NAMALWA (cell line): ENCODE results near the gene APOBEC3G.
A peak's percentile ranks its signal among the peaks of the same experiment; 100 is the strongest.
"Not testable (repeated sequence)": the region's sequence is repeated elsewhere in the genome, so short reads cannot be mapped to it uniquely, and the experiment has no call there.

Source experiments
- DNase-seq: peaks from one replicate; pipeline ENCODE4 v3.0.0-alpha.2; 2015; ENCODE audit warnings: low spot score

Gene APOBEC3G

GRCh38 chr22:39077026-39077840 is at the start of gene APOBEC3G:
TSS of gene APOBEC3G (plus strand) at chr22:39077275. CDS start at chr22:39077362, 87 bp downstream.
- peak; percentile 60 for DNase-seq

DNA sequence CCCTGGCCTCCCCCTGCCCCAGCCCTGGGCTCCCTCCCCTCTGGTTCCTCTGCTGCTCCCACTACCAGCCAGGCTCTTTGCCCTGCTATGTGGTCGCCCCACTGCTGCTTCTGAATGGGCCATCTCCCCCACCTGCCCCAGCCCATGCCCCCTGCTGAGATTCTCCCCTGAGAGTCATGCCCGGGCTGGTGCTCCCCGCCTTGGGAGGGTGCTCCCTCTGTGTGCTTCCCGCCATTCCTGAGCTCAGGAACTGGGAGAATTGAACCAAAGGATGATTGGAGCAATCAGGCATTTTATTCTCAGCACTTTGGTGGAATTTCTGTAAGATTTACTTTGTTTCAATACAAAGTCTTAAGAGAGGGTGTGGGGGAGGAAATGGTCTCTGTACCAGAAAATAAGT is 49.4 kb upstream of the APOBEC3G start:
- DNase-seq, result no peak

- no peak for DNase-seq
Observed at GRCh38 chr22:39028281-39028680, 48.8 kb upstream of the APOBEC3G start.

DNA sequence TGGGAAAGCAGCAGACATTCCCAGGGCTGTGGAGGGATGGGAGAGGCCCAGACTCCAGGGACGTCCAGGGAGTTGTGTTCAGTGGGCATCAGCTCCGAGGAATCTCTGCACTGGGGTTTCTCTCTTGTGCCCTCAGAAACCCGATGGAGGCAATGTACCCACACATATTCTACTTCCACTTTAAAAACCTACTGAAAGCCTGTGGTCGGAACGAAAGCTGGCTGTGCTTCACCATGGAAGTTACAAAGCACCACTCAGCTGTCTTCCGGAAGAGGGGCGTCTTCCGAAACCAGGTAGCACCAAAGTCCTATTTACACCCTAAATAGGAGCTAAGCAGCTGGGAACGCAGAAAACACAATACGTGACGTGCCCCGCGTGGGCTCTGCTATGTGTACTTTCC is 47.8 kb upstream of the APOBEC3G start:
- DNase-seq, result no peak

GRCh38 chr22:39030705-39031104 is 46.4 kb upstream of the APOBEC3G start:
- DNase-seq, result no peak

DNA sequence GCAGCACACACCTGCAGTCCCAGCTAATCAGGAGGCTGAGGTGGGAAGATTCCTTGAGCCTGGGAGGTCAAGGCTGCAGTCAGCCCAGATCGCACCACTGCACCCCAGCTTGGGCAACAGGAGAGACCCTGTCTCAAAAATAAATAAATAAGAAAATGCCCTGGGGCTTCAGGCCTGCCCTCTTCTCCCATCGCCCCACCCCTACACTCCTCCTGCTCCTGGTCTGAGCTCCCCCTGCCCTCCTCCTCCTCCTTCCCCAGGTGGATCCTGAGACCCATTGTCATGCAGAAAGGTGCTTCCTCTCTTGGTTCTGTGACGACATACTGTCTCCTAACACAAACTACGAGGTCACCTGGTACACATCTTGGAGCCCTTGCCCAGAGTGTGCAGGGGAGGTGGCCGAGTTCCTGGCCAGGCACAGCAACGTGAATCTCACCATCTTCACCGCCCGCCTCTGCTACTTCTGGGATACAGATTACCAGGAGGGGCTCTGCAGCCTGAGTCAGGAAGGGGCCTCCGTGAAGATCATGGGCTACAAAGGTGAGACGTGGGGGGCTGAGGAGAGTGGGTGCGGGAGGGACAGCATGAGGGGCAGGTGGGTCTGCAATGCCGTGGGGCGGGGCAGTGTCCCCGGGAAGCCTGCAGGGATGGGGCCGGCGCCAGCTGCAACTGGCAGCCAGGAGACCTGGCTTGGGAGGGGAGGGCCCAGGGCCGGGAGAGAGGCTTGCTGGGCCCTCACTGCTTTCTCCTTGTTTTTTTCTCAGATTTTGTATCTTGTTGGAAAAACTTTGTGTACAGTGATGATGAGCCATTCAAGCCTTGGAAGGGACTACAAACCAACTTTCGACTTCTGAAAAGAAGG is 45.4 kb upstream of the APOBEC3G start:
- DNase-seq, result not testable (repeated sequence)

DNA sequence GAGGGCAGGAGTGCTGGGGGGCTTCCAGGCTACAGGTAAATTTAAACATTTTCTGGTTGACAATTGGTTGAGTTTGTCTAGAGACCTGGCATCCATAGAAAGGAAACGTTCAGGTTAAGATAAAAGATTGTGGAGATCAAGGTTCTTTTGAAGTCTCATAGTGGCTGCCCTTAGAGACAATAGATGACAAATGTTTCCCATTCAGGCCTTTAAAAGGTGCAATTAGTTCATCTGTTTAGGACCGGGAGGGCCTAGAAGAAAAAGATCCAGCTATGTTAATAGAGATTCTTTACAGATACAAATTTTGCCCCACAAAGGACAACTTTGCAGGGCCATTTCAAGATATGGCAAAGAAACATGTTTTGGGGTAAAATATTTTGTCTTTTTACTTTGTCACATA is 40.0 kb upstream of the APOBEC3G start:
- not testable (repeated sequence) for DNase-seq

GRCh38 chr22:39039306-39040126 is 37.6 kb upstream of the APOBEC3G start:
- DNase-seq, result peak; percentile 17

DNA sequence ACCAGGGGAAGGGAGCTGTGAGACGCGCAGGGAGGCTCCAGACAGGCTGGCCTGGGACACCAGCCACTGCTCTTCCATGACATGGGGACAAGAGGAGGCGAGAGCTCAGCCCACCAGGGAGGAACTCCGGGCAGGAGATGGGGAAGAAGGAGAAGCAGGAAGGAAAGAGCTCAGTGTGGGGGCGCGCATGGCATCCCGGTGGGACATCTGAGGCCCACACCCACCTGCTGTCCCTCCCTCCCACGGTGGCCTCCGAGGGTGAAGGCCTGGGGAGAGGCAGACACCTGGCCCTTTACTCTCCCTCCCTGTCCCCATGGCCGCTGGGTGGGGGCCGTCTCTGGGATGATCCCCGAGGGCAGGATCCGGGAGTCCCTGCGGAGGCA is 36.9 kb upstream of the APOBEC3G start:
- not testable (repeated sequence) for DNase-seq

DNA sequence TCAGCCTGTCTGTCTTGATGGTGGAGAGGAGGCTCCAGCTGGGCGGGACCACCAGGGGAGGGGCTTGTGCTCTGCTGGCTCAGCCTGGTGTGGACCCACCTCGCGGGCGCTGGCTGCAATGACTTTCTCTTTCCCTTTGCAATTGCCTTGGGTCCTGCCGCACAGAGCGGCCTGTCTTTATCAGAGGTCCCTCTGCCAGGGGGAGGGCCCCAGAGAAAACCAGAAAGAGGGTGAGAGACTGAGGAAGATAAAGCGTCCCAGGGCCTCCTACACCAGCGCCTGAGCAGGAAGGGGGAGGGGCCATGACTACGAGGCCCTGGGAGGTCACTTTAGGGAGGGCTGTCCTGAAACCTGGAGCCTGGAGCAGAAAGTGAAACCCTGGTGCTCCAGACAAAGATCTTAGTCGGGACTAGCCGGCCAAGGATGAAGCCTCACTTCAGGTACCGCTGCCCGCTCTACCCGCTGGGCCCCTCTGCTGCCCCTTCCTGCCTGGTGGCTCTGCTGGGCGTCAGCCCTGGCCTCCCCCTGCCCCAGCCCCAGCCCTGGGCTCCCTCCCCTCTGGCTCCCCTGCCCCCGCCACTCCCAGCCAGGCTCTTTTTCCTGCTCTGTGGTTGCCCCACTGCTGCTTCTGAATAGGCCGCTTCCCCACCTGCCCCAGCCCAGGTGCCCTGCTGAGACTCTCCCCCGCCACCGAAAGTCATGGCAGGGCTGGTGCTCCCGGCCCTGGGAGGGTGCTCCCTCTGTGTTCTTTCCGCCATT is 36.4 kb upstream of the APOBEC3G start, which contains the start of gene APOBEC3F:
Gene APOBEC3F (plus strand): TSS at position 327 of the 759 bp plus-strand sequence. CDS start 97 bp downstream, at position 424.
- peak; percentile 33 for DNase-seq

- no peak for DNase-seq
Observed at GRCh38 chr22:39041908-39042307, 35.2 kb upstream of the APOBEC3G start.

DNA sequence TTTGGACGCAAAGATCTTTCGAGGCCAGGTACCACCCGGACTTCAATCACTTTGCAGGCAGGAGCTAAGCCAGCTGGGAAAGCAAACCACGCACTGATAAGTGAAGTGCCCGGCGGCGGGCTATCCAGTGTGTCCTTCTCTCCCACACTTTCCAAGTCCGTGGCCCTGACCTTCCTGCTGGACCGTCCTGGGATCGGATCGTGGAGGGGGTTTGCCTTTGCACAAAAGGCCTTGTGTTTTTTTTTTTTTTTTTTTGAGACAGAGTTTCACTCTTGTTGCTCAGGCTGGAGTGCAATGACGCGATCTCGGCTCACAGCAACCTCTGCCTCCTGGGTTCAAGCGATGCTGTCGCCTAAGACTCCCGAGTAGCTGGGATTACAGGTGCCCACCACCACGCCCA is 34.0 kb upstream of the APOBEC3G start:
- not testable (repeated sequence) for DNase-seq

DNA sequence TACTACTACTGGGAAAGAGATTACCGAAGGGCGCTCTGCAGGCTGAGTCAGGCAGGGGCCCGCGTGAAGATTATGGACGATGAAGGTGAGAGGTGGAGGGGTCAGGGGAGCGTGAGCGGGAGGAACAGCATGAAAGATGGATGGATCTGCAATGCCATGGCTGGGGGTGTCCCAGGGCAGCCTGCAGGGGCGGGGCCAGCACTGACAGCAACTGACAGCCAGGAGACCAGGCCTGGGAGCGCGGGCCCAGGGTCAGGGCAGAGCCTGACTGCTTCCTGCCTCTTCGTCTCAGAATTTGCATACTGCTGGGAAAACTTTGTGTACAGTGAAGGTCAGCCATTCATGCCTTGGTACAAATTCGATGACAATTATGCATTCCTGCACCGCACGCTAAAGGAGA is 31.9 kb upstream of the APOBEC3G start:
- DNase-seq, result not testable (repeated sequence)

DNA sequence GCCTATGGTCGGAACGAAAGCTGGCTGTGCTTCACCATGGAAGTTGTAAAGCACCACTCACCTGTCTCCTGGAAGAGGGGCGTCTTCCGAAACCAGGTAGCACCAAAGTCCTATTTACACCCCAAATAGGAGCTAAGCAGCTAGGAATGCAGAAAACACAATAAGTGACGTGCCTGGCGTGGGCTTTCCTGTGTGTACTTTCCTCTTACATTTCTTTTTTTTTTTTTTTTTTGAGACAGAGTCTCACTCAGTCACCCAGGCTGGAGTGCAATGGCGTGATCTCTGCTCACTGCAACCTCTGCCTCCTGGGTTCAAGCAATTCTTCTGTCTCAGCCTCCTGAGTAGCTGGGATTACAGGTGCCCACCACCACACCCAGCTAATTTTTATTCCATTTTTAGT is 27.6 kb upstream of the APOBEC3G start:
- not testable (repeated sequence) for DNase-seq

DNA sequence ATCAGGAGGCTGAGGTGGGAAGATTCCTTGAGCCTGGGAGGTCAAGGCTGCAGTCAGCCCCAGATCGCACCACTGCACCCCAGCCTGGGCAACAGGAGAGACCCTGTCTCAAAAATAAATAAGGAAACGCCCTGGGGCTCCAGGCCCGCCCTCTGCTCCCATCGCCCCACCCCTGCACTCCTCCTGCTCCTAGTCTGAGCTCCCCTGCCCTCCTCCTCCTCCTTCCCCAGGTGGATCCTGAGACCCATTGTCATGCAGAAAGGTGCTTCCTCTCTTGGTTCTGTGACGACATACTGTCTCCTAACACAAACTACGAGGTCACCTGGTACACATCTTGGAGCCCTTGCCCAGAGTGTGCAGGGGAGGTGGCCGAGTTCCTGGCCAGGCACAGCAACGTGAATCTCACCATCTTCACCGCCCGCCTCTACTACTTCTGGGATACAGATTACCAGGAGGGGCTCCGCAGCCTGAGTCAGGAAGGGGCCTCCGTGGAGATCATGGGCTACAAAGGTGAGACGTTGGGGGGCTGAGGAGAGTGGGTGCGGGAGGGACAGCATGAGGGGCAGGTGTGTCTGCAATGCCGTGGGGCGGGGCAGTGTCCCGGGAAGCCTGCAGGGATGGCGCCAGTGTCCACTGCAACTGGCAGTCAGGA is 25.1 kb upstream of the APOBEC3G start:
- DNase-seq, result not testable (repeated sequence)

GRCh38 chr22:39055658-39056057 is 21.4 kb upstream of the APOBEC3G start:
- DNase-seq, result no peak

- DNase-seq, result not testable (repeated sequence)
Observed at GRCh38 chr22:39061290-39061689, 15.8 kb upstream of the APOBEC3G start.

- DNase-seq, result not testable (repeated sequence)
Observed at GRCh38 chr22:39061951-39062350, 15.1 kb upstream of the APOBEC3G start.

- DNase-seq, result peak; percentile 45
Observed at GRCh38 chr22:39063904-39064303, 13.2 kb upstream of the APOBEC3G start.

DNA sequence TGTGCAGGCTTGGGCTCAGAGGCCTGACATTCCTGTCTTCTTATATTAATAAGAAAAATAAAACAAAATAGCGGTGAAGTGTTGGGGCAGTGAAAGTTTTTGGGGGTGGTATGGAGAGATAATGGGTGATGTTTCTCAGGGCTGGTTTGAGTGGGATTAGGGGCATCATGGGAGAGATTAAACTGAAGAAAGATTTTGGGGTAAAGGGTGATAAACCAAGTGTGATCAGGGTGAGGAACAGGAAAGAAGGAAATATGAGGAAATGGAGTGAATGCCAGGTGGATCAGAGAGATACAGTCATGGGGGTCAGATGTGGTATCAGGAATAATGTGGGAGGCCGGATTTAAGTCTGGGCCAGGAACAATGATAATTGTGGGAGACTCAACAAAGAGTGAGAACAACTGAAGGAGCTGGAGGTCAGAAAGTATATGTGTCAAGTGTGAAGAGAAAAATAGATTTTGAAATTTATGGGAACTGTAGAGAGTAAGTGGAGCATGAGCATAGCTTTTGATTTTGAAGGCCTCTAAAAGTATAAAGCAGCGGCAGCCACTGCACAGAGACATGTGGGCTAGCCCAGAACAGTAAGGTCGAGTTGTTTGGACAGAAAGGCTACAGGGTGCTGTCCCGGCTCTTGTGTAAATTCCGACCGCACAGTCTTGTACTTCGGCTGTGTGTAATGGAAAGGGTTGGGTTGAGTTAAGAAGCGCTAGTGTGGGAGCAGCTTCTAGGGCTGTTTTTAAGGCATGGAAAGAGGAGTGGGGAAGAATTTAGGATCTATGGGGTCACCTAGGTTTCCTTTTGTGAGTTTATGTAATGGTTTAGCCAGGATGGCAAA is 10.4 kb upstream of the APOBEC3G start:
- DNase-seq, result peak; percentile 40
